Breast epithelium (tissue), 4 donors: ENCODE measurements around the gene PMP22. TPM values are rescaled to one million over a fixed set of nuclear protein-coding genes. Genes with fewer than 3 reads are reported as not detected.

Experiments
- DNase-seq, 2 donors: peaks; one replicate each; pipeline ENCODE4 v3.0.0-alpha.2; 2019; ENCODE audit warnings: low spot score in 2 of 2
- H3K27ac ChIP-seq, 2 donors: fragments of 200-600 bp; sonication (generic) in 1 of 2; one replicate each; pipeline ENCODE4 v1.5.1; 2016 to 2019; ENCODE audit warnings: mild to moderate bottlenecking in 1 of 2
- H3K27me3 ChIP-seq, 2 donors: fragments of 200-600 bp; sonication (generic) in 1 of 2; one replicate each; pipeline versions ENCODE4 v1.5.1 to v1.6.0; 2017 to 2019; ENCODE audit warnings: control low read depth in 1 of 2, mild to moderate bottlenecking in 1 of 2
- H3K36me3 ChIP-seq: fragments of 200-600 bp; one replicate; pipeline ENCODE4 v1.5.1; 2019
- H3K4me1 ChIP-seq, 2 donors: fragments of 200-600 bp; sonication (generic); one replicate each; pipeline ENCODE4 v1.5.1; 2016 to 2019; ENCODE audit warnings: control low read depth in 1 of 2
- H3K4me3 ChIP-seq, 3 donors: fragments of 200-600 bp; sonication (generic); 1 replicate in 2 of 3; 2 replicates in 1 of 3; pipeline ENCODE4 v1.5.1; 2016 to 2019; ENCODE audit warnings: mild to moderate bottlenecking in 3 of 3, moderate library complexity in 2 of 3
- H3K9me3 ChIP-seq, 2 donors: fragments of 200-600 bp; sonication (generic) in 1 of 2; one replicate each; pipeline ENCODE4 v1.5.1; 2016 to 2019; ENCODE audit warnings: control low read depth in 1 of 2
- POLR2A ChIP-seq: fragments of 450-650 bp; IDR thresholded peaks from one replicate; pipeline ENCODE4 v1.6.1; 2016; ENCODE audit warnings: antibody characterized with exemption, mild to moderate bottlenecking, moderate library complexity
- POLR2AphosphoS5 ChIP-seq, 3 donors: sonication (generic); formaldehyde crosslinking; IDR thresholded peaks; one replicate each; pipeline ENCODE4 v1.6.1; 2017; ENCODE audit warnings: antibody characterized with exemption in 3 of 3
- intact Hi-C: fragments of 100-400 bp; cut with DNase I; formaldehyde crosslinking; loops from one replicate; pipeline ENCODE4 v1.15.1; 2023; ENCODE audit warnings: low total_unique reads
- total RNA-seq, 3 donors: library from RNA; depleted of rRNA; stranded (reverse); fragments of >200 nt; gene quantifications; one replicate each; pipeline ENCODE4 v1.1.0, GENCODE V29; 2016
- TF ChIP-seq, protein P1 (sequence below), 3 donors: fragments of 450-650 bp; IDR thresholded peaks; one replicate each; pipeline ENCODE4 v1.5.1; 2016 to 2017; ENCODE audit warnings: antibody characterized with exemption in 3 of 3, mild to moderate bottlenecking in 3 of 3, moderate library complexity in 3 of 3

PMP22 gene
- total RNA-seq, 3 donors from 2014 or later = 114 to 478 (median 152) TPM

GRCh38 chr17:15239491-15239890 lies 25.6 kb downstream of the PMP22 start:
- intact Hi-C loops = no loop called here
- H3K4me3 ChIP-seq = no peak overlapping the region
- DNase-seq = no peak
- TF ChIP-seq, protein P1, sequence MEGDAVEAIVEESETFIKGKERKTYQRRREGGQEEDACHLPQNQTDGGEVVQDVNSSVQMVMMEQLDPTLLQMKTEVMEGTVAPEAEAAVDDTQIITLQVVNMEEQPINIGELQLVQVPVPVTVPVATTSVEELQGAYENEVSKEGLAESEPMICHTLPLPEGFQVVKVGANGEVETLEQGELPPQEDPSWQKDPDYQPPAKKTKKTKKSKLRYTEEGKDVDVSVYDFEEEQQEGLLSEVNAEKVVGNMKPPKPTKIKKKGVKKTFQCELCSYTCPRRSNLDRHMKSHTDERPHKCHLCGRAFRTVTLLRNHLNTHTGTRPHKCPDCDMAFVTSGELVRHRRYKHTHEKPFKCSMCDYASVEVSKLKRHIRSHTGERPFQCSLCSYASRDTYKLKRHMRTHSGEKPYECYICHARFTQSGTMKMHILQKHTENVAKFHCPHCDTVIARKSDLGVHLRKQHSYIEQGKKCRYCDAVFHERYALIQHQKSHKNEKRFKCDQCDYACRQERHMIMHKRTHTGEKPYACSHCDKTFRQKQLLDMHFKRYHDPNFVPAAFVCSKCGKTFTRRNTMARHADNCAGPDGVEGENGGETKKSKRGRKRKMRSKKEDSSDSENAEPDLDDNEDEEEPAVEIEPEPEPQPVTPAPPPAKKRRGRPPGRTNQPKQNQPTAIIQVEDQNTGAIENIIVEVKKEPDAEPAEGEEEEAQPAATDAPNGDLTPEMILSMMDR (IDR thresholded peaks at IDR 0.05) = no peak
- TF ChIP-seq POLR2A = no peak
- TF ChIP-seq POLR2AphosphoS5 (IDR thresholded peaks at IDR 0.05) = no peak
- no peak overlapping the region for H3K27ac ChIP-seq
- peaks cover 5% of the 10 kb centered on the region for H3K36me3 ChIP-seq
- H3K27me3 ChIP-seq = no peaks in the 10 kb centered on the region
- H3K4me1 ChIP-seq = no peaks in the 10 kb centered on the region
- H3K9me3 ChIP-seq = no peaks in the 10 kb centered on the region

GRCh38 chr17:15238676-15239422 lies 26.3 kb downstream of the PMP22 start:
- Histone ChIP-seq H3K4me3 (no peak overlapping the region), H3K36me3 (peaks cover 5% of the 10 kb centered on the region), H3K27me3 (no peaks in the 10 kb centered on the region), H3K9me3 (no peaks in the 10 kb centered on the region), H3K4me1 (no peaks in the 10 kb centered on the region), H3K27ac (no peak overlapping the region)
- TF ChIP-seq POLR2A (no peak), POLR2AphosphoS5 (IDR thresholded peaks at IDR 0.05) (no peak)
- TF ChIP-seq, protein P1 (IDR thresholded peaks at IDR 0.05) = no peak
- intact Hi-C loops = no loop called here
- no peak for DNase-seq

- Histone ChIP-seq H3K27me3 (no peaks in the 10 kb centered on the region), H3K27ac (no peak overlapping the region), H3K4me3 (no peak overlapping the region), H3K9me3 (no peaks in the 10 kb centered on the region), H3K4me1 (no peaks in the 10 kb centered on the region), H3K36me3 (peaks cover 5% of the 10 kb centered on the region)
- DNase-seq = no peak
- intact Hi-C loops = no loop called here
- TF ChIP-seq POLR2AphosphoS5 (IDR thresholded peaks at IDR 0.05) (no peak), POLR2A (no peak)
- TF ChIP-seq, protein P1 (IDR thresholded peaks at IDR 0.05) = no peak
Measured at GRCh38 chr17:15238057-15238456, 27.1 kb downstream of the PMP22 start.

DNA sequence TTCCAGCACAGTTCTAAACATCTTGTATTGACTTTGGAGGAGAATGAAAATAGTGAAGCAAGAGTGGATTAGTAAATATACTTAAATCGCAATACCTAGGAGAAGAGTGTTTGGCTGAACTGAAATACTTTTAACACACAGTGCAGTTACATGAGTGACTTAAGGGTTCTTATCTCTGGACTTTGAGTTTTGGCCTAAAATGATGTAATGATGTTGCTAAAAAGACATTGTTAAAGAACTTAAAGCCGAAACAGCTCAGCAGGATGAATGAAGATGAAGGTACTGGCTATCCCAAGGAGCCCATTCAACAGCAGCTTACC lies 28.1 kb downstream of the PMP22 start:
- DNase-seq = no peak
- intact Hi-C loops = loop anchor here (2.0 kb wide), 1 partner anchor 52 kb away; no protein-coding TSS in a partner anchor
- Histone ChIP-seq H3K27ac (no peak overlapping the region), H3K36me3 (peaks cover 5% of the 10 kb centered on the region), H3K4me3 (no peak overlapping the region), H3K4me1 (no peaks in the 10 kb centered on the region), H3K9me3 (no peaks in the 10 kb centered on the region), H3K27me3 (no peaks in the 10 kb centered on the region)
- TF ChIP-seq, protein P1 (IDR thresholded peaks at IDR 0.05) = no peak
- TF ChIP-seq POLR2A (no peak), POLR2AphosphoS5 (IDR thresholded peaks at IDR 0.05) (no peak)

DNA sequence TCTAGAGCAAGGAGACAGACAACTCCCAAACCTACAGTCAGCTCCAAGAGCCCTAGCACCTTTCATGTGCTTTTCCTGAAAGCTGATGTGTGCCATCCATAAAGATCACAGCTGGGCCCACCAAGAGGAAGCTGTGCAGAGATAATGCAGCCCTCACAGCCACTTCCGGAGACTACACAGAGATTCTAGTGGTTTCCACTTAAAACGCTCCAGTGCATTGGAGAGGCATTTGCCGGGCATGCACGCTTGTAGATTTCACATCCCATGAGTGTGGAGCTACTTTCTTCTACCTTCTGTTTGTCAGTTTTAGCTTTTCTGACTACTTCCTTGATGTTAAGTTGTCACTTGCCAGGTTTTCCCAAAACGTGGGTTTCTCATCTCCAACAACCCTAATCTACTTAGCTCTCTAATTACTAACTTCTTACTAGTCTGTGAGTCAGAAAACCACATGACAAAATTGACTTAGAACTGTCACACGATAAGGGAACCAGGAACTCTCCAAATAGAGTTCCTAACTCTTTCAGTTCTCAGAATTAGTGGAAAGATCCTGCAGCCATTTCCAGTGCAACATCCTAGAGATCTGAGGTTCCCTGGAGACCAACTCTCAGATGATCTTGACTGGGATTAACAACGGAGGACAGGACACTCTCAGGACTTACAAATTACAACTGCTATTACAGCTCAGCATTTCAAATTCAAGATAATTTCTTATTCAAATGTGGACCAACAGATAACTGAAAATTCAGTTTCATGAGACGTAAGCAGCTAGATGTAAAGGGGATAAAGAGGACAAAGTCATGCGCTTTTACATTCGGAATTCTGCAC lies 28.6 kb downstream of the PMP22 start:
- intact Hi-C loops = loop anchor here (2.0 kb wide), 1 partner anchor 52 kb away; no protein-coding TSS in a partner anchor
- Histone ChIP-seq H3K27me3 (no peaks in the 10 kb centered on the region), H3K9me3 (no peaks in the 10 kb centered on the region), H3K4me3 (no peak overlapping the region), H3K27ac (no peak overlapping the region), H3K36me3 (peaks cover 5% of the 10 kb centered on the region), H3K4me1 (no peaks in the 10 kb centered on the region)
- no peak for DNase-seq
- TF ChIP-seq, protein P1 (IDR thresholded peaks at IDR 0.05) = no peak
